Kidney tubule cell (primary cell): ENCODE results near the gene WNK1.
"Not testable (repeated sequence)": the region's sequence is repeated elsewhere in the genome, so short reads cannot be mapped to it uniquely, and the experiment has no call there.

Experiments
- DNase-seq: peaks from one replicate; pipeline ENCODE4 v3.0.0-alpha.2; 2018; ENCODE audit warnings: low spot score

The WNK1 gene

DNA sequence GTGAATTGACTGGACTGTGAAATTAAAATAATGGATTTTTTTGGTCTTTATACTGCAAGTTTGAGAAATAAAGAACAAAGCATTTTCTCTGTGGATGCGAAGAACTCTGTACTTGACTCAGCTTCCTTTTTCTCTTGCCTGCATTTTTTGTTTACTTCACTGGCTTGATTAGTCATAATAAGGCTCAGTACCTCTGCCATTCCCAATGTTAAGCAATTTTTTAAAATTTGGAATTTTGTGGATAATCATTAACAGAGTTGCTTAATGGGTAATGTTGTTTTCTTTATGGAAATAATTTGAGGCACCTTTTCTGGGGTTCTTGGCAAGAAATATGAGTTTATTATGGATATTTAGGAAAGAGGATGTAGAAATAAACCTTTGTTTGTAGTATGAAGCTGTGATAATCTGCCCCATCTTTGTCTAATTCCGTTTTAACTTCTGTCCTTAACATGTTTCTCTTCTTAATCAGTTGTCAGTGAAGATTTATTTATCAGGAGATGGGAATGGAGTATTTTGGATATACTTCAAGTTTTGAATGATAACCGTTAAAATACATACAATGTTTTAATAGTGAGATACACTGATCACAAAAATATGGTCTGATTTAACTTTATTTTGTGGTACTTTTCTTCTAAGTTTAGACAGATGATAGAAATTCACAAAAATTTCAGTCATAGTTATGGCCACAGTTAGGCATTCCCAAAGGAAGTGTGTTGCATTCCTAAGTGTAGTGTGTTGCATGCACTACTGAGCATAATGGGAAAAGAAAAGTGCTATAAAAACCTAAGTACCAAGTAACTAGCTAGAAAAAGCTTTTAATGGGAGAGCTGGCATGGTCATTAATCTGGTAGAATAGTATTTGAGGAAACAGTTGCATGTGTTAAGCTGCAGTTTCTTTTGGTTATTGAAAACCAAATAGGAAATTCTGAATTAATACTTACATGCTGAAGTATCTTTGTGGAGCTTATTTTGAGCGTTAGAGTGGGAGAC, 27.7 kb downstream of the WNK1 start:
- DNase-seq = peak; percentile 82

DNA sequence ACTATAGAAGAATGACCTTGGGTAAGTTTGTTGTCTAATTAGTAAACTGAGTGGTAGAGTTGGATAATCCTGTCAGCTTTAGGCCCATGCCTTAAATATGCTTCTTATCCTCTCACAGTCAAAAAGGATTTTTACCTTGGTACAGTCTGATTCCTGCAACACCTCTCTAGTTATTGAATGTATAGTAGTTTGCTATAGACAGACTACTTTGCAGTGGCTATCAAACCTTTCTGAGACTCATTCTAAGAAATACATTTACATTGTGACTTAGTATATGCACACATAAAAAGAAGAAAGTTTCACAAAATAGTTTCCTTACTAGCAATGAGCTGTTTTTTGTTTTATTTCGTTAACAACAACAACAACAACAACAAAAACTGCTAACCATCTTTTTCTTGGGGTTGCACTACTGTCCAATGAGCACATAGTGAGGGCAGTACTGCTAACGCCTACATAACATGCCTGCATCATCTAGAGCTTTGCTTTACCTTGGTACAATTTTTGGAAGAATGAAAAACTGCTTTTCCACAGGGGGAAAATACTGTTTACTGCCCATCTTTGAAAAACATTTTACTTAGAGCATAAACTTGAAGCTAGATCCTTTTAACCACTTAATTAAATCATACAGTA, 28.5 kb downstream of the WNK1 start:
- peak; percentile 0 for DNase-seq

DNA sequence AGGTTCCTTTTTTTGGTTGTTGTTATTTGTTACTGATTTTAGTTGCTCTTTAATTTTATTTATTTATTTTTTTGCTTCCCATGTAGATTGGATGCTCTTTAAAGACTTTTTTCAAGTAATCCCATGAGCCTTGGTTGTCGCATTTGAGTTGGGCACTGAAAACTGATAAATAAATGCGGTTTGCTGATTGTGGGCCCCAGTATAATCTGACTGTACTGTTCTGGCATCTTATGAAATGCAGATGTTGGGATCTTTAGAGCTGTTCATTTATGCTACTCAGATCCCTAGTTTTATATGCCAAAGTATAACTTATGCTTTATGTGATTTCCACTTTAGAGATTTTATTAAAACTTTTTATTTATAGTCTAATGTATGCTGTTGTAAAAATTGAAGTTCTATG, 33.3 kb downstream of the WNK1 start:
- DNase-seq = no peak

DNA sequence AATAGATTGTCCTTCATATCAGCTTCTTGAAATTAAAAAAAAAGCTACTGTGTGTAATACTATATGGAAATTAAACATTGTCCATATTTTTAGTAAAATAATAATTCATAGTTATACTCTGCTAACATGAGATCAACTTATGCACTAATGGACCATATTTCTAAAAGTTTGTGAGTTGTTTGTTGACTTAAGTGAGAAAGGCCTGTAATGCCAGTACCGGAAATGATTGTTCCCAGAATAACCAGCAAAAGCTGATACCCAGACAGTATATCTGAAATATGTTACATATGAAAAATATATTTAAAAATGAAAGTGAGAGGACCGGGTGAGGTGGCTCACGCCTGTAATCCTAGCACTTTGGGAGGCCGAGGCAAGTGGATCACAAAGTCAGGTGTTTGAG, 35.9 kb downstream of the WNK1 start:
- DNase-seq = no peak

DNA sequence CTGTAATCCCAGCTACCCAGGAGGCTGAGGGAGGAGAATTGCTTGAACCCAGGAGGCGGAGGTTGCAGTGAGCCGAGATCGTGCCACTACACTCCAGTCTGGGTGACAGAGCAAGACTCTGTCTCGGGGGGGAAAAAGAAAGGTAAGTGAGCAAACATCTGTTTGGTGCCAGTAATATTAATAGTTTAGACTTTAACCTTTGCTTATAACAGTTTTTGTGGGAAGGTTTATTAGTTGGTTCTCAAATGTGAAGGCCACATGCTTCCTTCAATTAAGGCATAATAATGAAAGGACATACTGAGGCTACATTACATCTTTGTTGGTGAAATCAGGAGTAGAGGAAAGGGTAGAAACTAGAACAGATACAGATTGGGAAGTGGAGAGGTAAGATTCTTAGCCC, 36.4 kb downstream of the WNK1 start:
- not testable (repeated sequence) for DNase-seq

DNA sequence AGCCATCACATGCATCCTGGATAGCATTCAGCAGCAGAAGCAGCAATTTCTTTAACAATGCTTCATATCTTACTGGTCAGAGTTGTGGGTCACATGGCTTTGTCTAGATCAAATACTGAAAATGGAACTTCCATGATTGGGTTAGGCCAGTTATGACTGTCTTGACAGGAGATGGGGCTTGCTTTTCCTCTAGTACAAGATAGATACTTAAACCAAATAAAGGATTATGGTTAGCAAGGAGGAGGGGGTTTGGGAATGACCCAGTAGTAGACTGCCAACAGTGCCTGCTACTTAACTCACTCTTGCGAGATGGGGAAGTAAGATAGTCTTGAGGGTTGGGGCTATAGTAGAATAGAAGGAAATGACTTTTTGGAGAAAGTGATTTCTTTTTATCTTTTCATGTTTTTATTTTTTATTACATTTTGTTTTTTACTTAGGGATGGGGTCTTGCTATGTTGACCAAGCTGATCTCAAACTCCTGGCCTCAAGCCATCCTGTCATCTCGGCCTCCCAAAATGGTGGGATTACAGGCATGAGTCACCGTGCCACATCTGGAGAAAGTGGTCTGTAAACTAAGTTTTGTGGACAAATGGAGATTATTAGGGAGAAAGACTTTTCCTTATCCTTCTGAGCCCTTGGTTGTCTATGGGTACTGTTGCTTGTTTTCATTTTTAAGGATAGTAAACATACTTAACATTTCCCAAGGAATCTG, 37.6 kb downstream of the WNK1 start:
- DNase-seq = peak; percentile 6

DNA sequence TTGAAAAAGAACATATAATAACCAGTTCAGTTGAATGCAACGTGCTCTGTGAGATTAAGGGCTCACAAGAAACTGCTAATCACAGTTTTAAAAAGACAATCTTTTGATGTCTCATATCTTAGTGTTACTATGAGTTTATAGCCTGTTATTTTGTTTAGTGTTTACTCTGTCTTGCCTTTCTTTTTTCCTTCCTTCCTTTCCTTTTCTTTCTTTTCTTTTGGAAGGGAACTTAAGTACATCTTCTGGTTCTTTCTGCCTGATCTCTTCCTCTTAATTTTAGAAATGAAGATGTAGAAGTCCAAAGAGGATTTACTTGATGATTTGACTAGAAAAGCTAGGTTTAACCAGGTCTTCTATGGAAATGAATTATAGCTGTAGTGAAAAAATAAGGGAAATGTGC, 38.2 kb downstream of the WNK1 start:
- no peak for DNase-seq

DNA sequence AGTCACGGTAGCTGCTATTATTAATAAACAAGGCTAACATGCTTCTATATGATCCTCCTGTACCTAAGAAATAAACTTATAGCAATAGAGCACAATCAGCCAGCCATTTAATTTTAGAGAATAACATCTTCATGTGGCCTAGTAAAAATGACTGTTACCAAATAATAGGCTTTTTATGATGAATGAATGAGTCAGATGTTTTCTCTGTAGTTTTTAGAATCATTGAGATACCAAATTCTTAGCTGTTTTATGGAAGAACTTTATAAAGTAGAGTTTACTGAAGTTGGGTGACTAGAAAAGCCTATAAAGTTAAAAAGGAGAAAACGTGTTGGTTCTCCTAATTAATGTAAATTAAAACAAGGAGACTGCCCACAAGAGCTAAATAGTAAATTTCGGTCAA, 40.7 kb downstream of the WNK1 start:
- DNase-seq = no peak

DNA sequence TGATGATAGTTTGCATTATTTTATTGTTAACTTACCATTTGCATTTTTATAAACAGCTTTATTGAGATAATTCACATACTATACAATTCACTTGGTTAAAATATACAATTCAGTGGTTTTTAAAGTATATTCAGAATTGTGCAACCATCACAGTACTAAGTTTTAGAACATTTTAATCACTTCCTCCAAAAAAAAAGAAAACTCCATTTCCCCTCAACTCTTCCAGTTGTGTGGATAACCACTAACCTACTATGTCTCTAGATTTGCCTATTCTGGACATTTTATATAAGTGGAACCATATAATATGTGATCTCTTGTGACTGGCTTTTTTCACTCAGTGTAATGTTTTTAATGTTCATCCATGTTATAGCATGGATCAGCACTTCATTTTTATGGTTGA, 41.3 kb downstream of the WNK1 start:
- no peak for DNase-seq

DNA sequence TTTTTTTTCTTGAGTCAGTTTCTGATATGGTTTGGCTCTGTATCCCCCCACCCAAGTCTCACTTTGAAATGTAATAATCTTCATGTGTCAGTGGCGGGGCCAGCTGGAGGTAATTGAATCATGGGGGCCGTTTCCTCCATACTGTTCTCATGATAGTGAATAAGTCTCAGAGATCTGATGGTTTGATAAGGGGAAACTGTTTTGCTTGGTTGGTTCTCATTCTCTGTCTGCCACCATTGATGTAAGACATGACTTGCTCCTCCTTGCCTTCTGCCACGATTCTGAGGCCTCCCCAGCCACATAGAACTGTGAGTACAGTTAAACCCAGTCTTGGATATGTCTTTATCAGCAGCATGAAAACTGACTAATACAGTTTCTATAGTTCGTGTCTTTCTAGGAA, 42.9 kb downstream of the WNK1 start:
- peak; percentile 13 for DNase-seq

DNA sequence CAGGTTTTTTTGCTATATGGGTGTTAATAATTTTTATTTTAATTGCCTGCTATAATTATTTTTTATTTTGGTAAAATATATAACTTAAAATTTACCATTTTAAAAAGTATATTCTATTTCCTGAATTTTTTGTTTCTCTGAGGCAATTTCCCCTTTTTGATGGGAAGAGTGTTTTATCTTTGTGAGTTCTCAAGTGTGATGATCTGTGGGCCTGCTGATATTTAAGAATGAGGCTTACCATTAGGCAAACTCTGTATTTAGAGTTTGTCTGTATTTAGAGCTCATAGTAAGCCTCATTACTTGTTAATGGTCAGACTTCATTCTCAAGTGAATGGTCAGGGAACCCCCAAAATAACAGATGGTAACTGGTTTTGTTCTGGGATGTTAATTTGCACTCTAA, 48.0 kb downstream of the WNK1 start:
- DNase-seq = no peak

DNA sequence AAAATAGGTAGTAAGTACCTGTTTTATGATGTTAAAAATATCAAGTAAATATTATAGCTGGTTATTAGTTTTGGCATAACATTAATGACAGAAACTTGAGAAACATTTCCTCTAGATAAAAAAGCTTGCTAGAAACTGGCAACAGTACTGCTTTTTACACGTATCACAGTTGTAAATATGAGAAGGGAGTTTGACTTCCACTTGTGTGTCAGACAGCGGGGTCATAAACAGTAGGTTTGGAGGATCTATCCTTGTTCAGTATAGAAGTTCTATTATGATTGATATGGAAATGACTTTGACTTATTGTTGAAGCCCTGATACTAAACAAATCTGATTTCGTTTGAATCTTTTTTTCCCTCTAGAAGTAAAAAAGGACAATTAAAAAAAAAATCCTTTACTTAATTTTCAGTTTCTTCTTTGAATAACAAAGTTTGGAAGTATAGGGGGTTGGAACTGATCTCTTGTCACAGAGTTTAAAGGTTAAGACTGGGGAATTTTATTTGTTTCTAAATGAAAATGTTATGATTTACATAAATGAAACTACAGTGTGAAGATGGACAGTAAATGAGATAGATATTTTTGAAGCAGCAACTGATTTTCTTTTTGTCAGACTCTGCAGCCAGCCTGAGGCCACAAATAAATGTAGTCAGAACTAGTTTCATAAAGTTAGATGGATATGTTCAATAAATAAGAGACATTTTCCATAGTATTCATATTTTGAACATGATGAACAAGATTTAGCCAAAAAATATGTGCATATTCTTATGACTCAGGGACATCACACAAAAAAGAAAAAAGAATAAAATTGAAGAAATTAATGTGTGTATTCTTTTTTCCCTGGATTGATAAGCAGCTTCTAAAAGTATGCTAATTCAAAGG, 50.1 kb downstream of the WNK1 start:
- DNase-seq = no peak

DNA sequence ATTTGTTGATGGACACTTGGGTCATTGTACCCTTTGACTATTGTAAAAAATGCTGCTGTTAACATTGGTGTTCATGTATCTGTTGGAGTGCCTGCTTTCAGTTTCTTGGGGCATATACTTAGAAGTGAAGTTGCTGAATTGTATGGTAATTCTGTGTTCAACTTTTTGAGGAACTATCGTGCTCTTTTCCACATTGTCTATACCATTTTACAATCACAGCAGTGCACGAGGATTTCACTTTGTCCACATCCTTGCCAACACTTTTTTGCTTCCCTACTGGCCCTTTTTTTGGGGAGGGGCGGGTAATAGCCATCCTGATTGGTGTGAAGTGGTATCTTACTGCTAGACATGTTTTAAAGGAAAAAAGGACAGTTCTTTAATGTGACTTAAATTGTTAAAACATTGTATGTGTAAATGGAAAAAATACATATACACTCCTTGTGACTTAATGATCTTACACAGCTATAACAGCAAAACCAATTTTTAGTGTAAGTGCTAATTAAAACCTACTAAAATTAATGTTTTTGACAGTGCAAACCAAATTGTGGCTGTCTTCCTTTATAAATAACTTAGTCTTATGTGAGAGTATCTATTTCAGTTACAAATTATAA, 52.7 kb downstream of the WNK1 start:
- DNase-seq = no peak

DNA sequence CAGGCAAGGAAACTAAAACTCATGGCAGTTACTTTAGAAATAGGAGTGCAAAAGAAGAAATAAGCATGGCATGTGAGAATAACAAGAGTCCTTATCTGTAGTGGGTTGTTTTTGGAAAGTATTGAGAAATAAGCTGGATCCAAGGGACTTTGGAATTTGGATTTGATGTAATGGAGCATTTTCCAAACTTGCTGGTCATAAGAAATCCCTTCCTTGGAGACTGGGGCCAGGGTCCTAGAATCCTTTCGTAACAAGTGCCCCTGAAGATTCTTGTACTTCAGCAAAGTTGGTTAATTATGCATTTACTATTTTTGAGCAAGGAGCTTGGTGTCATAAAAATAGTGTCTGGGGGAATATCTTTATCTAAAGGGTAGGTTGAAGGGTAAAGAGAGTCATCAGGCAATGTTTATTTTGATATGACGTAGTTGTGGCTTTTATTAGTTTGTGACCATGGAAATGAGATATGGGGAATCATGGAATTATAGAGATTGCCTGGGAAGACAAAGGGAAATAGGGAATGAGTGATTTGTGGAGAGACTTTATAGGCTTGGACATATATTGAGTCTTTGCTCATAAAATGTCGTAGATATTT, 53.9 kb downstream of the WNK1 start:
- DNase-seq = no peak

DNA sequence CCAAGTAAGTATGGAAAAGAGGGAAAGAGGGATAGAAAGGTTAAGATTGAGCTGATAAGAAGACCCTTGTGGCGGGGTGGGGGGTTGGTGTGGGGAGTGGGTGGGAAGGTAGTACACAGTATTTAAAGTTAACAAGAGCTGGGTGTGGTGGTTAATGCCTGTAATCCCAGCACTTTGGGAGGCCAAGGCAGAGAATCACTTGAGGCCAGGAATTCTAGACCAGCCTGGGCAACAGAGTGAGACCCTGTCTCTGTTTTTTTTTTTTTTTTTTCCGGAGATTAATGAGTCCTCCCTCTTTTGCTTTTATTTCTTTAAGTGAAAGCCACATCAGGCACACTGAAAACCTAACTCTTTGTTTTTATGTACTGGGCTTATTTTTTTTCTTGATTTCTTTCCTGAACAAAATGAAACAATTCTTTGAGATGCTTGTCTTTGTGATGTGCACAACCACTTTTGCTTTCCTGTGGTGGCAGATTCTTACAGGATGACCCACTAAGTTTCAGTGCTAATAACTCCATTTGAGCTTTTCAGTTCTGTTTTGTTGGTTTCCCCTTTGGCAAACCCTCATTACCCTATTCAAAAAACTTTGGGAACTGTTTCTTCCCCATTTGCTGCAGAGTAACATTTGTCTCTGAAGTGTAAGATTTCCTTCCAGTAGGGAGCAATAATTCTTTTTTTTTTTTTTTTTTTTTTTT, 54.8 kb downstream of the WNK1 start:
- no peak for DNase-seq

DNA sequence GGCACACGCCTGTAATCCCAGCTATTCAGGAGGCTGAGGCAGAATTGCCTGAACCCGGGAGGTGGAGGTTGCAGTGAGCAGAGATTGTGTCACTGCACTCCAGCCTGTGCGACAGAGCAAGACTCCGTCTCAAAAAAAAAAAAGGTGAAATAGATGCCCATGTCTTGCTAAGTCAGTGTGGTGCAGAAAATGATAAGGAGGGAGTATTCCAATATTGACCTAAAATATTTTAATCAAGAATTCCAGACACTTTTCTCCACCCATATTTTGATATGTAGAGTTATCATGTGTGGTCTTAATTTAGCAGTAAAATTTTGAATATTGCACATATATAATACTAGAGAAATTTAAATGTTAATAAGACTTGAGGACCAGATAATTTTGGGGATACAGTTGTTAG, 57.7 kb downstream of the WNK1 start:
- DNase-seq = no peak

DNA sequence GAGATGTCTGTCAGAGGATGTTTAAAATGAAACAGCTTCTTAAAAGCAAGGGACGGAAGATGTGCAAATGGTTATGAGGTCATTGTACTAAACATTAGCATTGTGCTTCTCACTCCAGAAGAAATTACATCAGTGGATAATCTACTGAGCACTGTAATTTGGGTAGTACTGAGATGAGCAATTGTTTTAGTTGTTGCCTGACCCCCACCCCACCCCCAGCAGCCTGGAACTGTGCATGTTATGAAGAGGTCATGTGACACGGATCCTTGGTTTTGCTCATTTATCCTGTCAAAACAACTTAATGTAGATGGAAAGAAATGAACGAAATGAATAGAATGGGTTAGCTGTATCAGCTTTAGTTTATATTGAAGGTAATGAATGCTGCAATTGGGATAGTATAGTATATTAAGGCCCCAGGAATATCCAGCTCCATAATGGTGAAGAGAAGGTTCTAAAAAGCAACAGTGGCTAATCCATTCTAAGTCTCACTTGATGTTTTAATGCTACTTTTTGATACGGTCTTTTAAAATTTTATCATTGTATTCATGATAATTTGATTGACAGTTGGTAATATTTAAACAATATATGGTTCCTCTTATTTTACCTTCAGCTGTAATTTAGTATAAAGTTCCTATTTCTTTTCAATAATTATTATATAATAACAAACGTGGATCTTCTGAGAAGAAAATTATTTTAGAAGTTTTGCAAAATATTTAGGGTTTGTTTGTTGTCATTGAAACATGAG, 58.5 kb downstream of the WNK1 start:
- DNase-seq = no peak

DNA sequence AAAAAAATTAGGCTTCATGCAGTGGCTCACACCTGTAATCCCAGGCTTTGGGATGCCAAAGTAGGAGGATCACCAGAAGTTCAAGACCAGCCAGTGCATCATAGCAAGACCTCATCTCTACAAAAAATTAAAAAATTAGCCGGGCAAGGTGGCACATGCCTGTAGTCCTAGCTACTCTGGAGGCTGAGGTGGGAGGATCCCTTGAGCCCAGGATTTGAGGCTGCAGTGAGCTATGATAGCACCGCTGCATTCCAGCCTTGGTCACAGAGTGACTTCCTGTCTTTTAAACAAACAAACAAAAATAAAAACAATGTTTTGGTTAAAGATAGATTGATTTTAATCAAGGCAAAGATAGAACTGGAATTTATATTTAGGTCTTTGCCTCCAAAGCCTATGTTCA, 60.6 kb downstream of the WNK1 start:
- no peak for DNase-seq

DNA sequence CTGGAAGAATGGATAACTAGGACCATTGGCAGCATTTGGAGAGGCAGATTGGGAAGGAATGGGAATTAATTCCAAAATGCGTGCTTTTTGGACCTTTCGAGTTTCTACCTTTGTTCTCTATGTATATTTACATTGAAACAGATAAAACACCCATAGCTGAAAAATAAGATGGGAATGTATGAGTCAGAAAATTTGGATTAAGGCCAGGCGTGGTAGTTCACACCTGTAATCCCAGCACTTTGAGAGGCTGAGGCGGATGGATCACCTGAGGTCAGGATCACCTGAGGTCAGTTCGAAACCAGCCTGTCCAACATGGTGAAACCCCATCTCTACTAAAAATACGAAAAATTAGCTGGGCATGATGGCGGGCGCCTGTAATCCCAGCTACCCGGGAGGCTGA, 65.1 kb downstream of the WNK1 start:
- DNase-seq = not testable (repeated sequence)
